ENCODE results near the gene CSF2. TPM values are rescaled to one million over a fixed set of nuclear protein-coding genes. Genes with fewer than 3 reads are reported as not detected.

The CSF2 gene
- total and polyA plus RNA-seq, 4 donors: 0.37 to 16.8 (median 8.2) TPM

- ATAC-seq (ENCODE audit: insufficient read depth, low FRiP score) (peak; percentile 60), DNase-seq (peak; percentile 25 to 72 (median 59))
- H3K36me3 ChIP-seq (ENCODE audit: control insufficient read depth in 4 of 4, insufficient read depth in 4 of 4, low read length in 4 of 4): no peaks in the 10 kb centered on the region
- H3K4me1 ChIP-seq (ENCODE audit: control insufficient read depth in 5 of 5, insufficient read depth in 5 of 5, low read length in 5 of 5): peaks cover 0 to 23% (median 3%) of the 10 kb centered on the region in 5 donors
- WGBS, 2 donors: 70 to 83% methylated on average over 16 of the region's 16 CpGs
- peak overlapping the region in 1 of 2 donors; percentile 72 for H3K27ac ChIP-seq (ENCODE audit: low read depth in 1 of 2, low read length in 1 of 2)
- no peak for TF ChIP-seq CTCF (IDR thresholded peaks at IDR 0.05; ENCODE audit: control extremely low read depth, extremely low read depth)
- H3K9ac ChIP-seq (ENCODE audit: insufficient read depth in 1 of 2, low read length in 2 of 2): no peak overlapping the region
- H3K9me3 ChIP-seq (ENCODE audit: control insufficient read depth in 4 of 4, insufficient read depth in 3 of 4, low read length in 3 of 4): no peaks in the 10 kb centered on the region
- peak overlapping the region; percentile 0 for H3K4me3 ChIP-seq
- H3K27me3 ChIP-seq (ENCODE audit: control insufficient read depth in 3 of 3, insufficient read depth in 3 of 3, low read length in 2 of 3): no peaks in the 10 kb centered on the region
These were observed 1.5 kb downstream of the CSF2 start for GRCh38 chr5:132074772-132075718.

- Histone ChIP-seq H3K27me3 (ENCODE audit: control insufficient read depth in 3 of 3, insufficient read depth in 3 of 3, low read length in 2 of 3) (no peaks in the 10 kb centered on the region), H3K9me3 (ENCODE audit: control insufficient read depth in 4 of 4, insufficient read depth in 3 of 4, low read length in 3 of 4) (no peaks in the 10 kb centered on the region), H3K9ac (ENCODE audit: insufficient read depth in 1 of 2, low read length in 2 of 2) (no peak overlapping the region), H3K36me3 (ENCODE audit: control insufficient read depth in 4 of 4, insufficient read depth in 4 of 4, low read length in 4 of 4) (no peaks in the 10 kb centered on the region), H3K4me1 (ENCODE audit: control insufficient read depth in 5 of 5, insufficient read depth in 5 of 5, low read length in 5 of 5) (peaks cover 0 to 23% (median 3%) of the 10 kb centered on the region in 5 donors), H3K4me3 (no peak overlapping the region), H3K27ac (ENCODE audit: low read depth in 1 of 2, low read length in 1 of 2) (no peak overlapping the region)
- TF ChIP-seq CTCF (IDR thresholded peaks at IDR 0.05; ENCODE audit: control extremely low read depth, extremely low read depth): no peak
- 68 to 95% methylated on average over 2 of the region's 2 CpGs for WGBS, 2 donors
- ATAC-seq (ENCODE audit: insufficient read depth, low FRiP score) (peak; percentile 2), DNase-seq (no peak)
These were observed 2.1 kb downstream of the CSF2 start for GRCh38 chr5:132075719-132076077.

- Histone ChIP-seq H3K4me3 (no peak overlapping the region), H3K9me3 (ENCODE audit: control insufficient read depth in 4 of 4, insufficient read depth in 3 of 4, low read length in 3 of 4) (no peaks in the 10 kb centered on the region), H3K36me3 (ENCODE audit: control insufficient read depth in 4 of 4, insufficient read depth in 4 of 4, low read length in 4 of 4) (no peaks in the 10 kb centered on the region), H3K9ac (ENCODE audit: insufficient read depth in 1 of 2, low read length in 2 of 2) (no peak overlapping the region), H3K4me1 (ENCODE audit: control insufficient read depth in 5 of 5, insufficient read depth in 5 of 5, low read length in 5 of 5) (peaks cover 0 to 23% (median 3%) of the 10 kb centered on the region in 5 donors), H3K27me3 (ENCODE audit: control insufficient read depth in 3 of 3, insufficient read depth in 3 of 3, low read length in 2 of 3) (no peaks in the 10 kb centered on the region), H3K27ac (ENCODE audit: low read depth in 1 of 2, low read length in 1 of 2) (no peak overlapping the region)
- DNase-seq (no peak), ATAC-seq (ENCODE audit: insufficient read depth, low FRiP score) (no peak)
- WGBS, 2 donors: 78 to 90% methylated on average over 11 of the region's 11 CpGs
- TF ChIP-seq CTCF (IDR thresholded peaks at IDR 0.05; ENCODE audit: control extremely low read depth, extremely low read depth): no peak
These were observed 2.7 kb downstream of the CSF2 start for GRCh38 chr5:132076202-132076830.

Data from lung (tissue), 12 donors.